RKO (cell line): Measurements from ENCODE around the gene UBXN11.
"Not testable (repeated sequence)": the region's sequence is repeated elsewhere in the genome, so short reads cannot be mapped to it uniquely, and the experiment has no call there.

Experiments used
- DNase-seq: peaks from one replicate; pipeline ENCODE4 v3.0.0-alpha.2; 2016; ENCODE audit warnings: low spot score

The UBXN11 gene

DNA sequence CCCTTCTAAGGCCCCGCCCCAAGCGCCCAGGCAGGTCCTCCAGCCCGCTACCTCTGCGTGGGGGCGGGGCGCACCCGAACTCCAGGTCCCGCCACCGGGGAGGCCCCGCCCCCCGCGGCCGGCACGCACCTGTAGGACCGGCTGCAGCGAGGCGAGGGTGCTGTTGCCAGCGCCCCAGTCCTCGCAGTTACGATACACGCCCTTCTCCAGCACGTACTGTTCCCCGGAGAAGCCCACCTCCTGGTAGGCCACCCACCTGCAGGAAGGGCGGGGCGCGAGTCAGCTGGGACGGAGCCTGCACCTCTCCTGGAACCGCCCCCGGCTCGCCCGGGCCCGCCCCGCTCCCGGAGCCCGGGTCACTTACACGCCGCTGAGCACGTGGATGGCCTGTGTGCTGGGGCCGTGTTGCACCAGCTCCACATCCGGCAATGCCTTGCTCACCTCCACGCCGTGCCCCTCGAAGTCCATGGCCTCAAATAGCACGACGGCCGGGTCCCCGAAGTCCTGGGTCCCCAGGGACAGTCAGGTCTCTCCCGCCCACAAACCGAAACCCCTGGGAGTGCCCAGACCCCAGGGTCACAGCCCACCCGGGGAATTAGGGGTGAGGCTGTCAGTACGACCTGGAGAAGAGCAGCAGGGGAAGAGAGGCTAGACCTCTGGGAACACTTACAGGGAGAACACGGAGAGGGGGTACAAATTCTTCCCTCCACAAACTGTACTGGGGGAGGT is 30.2 kb upstream of the UBXN11 start:
- no peak for DNase-seq

DNA sequence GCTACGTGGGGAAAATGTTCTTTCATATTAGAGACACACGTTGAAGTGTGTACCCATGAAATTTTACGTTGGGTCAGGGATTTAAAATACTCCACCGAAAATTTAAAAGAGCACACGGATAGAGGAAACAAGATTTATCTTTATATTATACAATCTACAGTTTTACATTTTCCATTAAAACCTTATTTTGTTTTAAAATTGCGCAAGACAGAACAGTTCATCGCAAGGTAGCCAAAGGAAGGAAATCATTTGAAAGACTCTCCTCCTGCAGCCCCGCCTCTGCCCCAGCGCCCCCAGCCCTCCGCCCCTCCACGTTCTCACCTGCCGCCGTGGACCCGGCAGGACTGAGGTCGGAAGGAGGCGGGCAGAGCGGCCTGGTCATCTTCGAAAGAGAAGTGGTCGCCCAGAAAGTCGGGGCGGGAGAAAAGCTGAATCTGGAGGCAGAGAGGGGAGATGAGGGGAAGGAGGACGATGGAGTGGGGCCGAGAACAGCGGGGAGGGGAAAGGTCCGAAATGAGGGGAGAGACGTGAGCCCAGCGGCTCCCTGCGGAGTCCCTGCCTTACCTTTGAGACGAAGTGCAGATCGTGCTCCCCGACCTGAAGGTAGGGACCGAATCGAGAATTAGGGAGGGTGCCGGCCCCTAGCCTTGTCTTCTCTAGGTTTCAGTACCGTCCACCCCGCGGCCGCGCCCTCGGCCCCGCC is 29.5 kb upstream of the UBXN11 start:
- DNase-seq, result no peak

DNA sequence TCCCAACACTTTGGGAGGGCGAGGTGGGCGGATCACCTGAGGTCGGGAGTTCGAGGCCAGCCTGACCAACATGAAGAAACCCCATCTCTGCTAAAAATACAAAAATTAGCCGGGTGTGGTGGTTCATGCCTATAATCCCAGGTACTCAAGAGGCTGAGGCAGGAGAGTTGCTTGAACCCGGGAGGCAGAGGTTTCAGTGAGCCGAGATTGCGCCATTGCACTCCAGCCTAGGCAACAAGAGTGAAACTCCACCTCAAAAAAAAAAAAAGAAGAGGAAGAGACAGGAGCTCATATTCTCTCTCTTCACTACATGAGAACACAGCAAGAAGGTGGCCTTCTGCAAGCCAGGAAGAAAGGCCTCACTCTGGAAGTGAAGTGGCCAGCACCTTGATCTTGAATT is 26.9 kb upstream of the UBXN11 start:
- not testable (repeated sequence) for DNase-seq

- DNase-seq, result no peak
Observed at GRCh38 chr1:26330276-26330675, 23.8 kb upstream of the UBXN11 start.

DNA sequence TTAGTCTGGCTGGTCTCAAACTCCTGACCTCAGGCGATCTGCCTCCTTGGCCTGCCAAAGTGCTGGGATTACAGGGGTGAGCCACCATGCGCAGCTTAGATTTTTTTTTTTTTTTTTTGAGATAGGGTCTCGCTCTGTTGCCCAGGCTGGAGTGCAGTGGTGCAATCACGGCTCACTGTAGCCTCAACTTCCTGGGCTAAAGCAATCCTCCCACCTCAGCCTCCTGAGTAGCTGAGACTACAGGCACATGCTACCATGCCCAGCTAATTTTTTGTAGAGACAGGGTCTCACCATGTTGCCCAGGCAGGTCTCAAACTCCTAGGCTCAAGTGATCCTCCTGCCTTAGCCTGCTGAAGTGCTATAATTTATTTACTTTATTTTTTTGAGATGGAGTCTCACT is 22.9 kb upstream of the UBXN11 start:
- not testable (repeated sequence) for DNase-seq

- DNase-seq, result no peak
Observed at GRCh38 chr1:26328597-26328996, 22.2 kb upstream of the UBXN11 start.

DNA sequence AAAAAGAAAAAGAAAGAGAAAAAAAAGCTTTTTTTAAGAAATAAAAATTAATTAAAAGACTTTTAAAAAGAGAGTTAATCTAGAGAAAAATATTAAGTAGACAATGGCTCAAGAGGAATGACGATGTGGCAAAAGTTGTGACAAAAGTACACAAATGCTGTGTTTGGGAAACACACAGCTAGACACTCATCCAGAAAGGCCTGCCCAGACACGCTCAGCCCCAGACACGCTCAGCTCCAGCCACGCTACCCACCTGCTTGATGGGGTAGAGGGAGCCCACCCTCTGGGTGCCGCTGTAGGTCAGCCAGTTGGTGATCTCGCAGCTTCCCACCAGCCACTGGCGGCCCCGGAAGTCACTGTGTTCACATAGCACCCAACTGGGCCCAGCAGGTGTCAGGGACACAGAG is 21.5 kb upstream of the UBXN11 start:
- DNase-seq, result no peak

DNA sequence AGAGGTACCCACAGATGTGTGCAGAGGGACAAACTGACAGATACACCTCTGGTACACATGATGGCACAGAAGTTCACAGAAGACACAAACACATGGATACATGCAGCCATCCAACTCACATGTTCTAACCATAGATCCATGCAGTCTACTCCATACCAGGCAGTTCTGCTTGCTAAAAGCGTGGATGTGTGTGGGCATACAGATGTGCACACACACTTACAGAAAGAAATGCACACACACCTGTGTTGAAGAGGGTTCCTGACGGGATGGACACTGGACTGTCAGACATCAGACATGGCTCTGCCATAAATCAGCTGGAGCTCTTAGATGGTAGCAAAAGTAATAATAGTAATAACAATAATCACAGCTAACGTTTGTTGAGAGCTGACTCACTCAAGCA is 18.1 kb upstream of the UBXN11 start:
- DNase-seq, result no peak

GRCh38 chr1:26323382-26323781 is 16.9 kb upstream of the UBXN11 start:
- no peak for DNase-seq

GRCh38 chr1:26322042-26322331 is 15.6 kb upstream of the UBXN11 start:
- DNase-seq, result no peak

DNA sequence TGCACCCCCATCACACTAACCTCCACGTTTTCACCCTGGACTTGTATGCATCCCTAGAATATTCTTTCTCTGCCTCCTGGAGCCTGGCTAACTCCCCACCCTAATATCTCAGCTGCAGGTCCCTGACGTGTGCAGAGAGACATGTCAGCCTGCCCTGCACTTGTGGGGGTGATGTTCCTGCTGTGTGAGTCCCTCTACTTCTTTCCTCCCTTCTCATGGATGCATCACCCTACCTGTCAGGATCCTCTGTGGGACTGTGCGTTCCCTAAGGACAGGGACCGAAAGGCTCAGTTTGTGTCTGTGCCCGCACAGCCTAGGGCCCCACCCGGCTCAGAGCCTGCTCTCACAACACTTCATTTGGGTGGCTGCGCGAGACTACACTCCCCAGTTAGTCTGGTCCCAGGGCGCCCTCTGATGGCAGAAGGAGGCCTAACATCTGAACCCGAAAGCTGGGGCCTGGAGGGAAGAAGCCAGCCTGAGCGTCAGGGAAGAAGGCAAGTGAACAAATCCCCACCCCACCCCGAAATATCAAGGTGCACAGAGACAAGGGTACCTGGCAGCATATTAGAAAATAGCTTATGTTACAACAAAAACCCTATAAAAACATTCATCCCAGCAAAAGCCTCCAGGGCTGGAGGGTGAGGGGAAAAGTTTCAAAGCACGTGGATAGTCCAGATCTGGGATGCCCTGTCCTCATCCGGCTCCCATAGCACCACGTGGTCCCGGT is 15.0 kb upstream of the UBXN11 start:
- peak; percentile 79 for DNase-seq

DNA sequence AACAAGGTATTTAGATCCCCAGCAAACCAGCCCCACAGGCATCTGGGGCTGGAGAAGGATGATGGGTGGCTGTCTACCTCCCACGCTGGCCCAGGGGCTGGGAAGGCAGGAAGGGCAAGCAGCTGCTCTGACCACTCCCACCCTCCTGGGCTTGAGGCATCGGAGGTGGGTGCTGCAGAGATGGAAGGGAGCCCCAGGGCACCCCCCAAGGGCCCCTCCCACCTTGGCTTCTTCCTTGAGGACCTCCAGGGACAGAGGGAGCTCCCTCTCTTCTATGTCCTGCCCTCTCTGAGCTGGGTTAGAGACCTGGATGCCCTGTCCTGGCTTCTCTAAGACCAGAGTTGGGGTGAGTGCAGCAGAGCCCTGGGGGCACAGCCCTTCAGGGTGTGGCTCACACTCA is 14.5 kb upstream of the UBXN11 start:
- no peak for DNase-seq

- DNase-seq, result no peak
Observed at GRCh38 chr1:26318338-26319064, 12.1 kb upstream of the UBXN11 start.

DNA sequence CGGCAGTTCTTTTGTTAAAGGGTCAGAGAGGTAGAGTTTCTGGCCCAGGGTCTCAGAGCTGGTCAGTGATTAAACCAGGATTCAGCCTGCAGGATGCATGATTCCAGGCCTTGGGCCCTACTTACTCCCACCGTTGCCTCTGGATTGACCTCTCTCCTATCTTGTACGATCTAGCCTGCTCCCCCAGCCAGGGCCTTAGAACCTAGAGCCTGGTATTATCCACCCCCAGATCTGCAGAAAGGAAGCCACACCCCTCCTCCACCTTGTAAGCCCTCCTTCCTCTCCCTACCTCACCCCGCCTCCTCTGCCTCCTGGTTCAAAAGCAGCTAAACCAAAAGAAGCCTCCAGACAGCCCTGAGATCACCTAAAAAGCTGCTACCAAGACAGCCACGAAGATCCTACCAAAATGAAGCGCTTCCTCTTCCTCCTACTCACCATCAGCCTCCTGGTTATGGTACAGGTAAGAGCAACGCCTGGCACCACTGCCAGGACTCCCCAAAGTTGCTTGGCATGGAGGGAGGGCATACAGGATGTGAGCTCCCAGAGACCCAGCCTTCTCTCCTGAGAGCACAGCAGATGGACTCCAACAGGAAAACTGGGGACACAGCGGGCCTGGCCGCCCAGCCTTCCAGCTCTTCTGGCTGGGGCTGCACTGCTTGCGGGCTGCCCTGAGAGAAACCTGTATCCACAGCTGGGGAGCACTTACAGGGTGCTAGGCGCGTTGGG is 11.3 kb upstream of the UBXN11 start, which contains the start of gene CD52:
Gene CD52, plus strand, starts transcription at position 347 of the 726 bp plus-strand sequence. Its CDS starts 60 bp downstream, at position 407.
- DNase-seq, result no peak

- DNase-seq, result no peak
Observed at GRCh38 chr1:26317146-26317545, 10.7 kb upstream of the UBXN11 start.

DNA sequence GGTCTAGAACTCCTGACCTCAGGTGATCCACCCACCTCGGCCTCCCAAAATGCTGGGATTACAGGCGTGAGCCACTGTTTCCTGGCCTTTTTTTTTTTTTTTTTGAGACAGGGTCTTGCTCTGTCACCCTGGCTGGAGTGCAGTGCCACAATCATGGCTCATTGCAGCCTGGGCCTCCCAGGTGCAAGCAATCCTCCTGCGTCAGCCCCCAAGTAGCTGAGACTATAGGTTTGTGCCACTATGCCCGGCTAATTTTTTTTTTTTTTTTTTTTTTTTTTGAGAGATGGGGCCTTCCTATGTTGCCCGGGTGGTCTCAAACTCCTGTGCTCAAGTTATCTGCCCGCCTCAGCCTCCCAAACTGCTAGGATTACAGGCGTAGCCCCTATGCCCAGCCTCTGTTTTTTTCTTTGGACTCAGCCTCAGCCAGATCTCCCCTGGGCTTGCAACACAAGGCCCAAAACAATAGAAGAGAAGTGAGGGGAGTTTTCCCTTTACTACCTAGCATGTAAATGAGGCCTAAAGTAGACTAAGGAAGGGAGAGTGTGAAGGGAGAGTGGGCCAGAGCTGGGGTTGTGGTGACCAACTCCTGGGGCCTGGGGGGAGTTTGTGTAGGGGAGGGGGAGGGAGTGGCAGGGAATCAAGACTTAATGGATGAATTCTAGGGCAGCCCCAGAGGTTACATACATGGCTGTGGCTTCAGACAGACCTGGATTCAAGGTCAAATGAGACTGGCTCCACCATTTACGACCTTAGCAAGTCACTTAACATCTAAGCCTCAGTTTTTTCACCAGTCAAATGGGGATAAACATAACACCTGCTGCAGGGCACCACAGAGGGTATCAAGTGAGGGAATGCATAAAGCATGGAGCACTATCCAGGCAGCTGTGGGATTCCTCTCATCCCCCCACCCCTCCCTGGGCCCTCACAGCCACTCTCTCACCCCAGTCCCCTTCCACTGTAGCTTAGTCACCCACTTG is 9.7 kb upstream of the UBXN11 start:
- DNase-seq, result no peak

DNA sequence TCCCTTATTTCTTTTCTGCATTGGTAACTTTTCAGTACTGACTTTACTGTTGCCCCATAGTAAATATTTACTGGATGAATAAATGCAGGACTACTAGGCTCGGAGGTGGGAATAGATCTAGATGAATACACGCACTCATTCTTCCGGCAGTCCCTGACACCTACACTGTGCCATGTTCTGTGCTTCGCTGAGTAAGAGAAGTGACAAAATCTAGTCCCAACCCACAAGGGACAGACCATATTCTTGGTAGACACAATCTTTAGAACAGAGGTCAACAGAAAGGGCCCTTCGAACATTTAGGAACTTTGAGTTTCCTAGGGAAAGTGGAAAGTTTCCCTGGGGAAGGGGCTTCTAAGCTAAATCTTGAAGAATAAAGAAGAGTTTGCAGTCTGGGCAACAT is 8.1 kb upstream of the UBXN11 start:
- DNase-seq, result no peak

DNA sequence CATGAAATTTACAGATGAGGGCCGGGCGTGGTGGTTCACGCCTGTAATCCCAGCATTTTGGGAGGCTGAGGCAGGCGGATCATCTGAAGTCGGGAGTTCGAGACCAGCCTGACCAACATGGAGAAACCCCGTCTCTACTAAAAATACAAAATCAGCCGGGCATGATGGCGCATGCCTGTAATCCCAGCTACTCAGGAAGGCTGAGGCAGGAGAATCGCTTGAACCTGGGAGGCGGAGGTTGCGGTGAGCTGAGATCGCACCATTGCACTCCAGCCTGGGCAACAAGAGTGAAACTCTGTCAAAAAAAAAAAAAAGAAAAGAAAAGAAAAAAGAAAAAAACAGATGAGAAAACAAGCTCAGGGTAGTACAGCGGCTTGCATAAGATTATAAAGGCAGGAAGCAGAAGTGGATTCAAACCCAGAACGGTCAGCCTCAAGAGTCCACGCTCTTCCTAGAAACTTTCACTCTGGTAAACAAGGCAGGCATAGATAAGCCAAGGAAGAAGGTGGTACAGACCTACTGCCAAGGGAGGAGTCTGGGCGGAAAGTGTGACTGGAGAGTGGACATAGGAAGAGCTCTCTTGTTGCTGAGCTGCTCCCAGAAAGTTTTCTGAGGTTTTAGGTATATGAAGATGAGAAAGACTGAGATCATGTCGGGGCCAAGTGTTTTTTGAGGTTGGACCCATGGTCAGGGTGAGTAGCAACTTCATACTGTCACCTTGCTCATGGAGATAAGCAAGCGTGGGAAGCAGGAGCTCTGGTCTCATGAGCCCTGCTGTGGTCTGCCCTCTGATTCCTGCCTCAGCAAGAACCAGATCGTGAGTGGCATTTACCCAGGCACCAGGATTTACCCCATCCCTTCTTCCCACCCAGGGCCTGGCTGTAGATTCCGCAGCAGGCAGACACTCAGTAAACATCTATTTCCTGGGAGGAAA is 1.8 kb upstream of the UBXN11 start:
- DNase-seq, result not testable (repeated sequence)

GRCh38 chr1:26307363-26307781 is 936 bp upstream of the UBXN11 start:
- DNase-seq, result no peak
